Panc1 (cell line): ENCODE data around the gene AP5Z1. TPM values are rescaled to one million over a fixed set of nuclear protein-coding genes. Genes with fewer than 3 reads are reported as not detected.

ENCODE experiments used
- ATAC-seq: fragments of 200-7000 bp; cut with Tn5 transposase; 2 replicates; pipeline ENCODE4 v1.9.1; 2020; ENCODE audit warnings: mild to moderate bottlenecking, moderate library complexity
- BruUV-seq: library from RNA; stranded (reverse); fragments of 400-500 nt; replicated peaks from 2 replicates; lab custom pipeline; 2021; lab: Mats Ljungman, UMichigan
- CTCF ChIA-PET: fragments of 300-600 bp; sonication (Branson Sonifier 250); formaldehyde crosslinking; loops from one replicate; lab custom pipeline; 2022; ENCODE audit warnings: antibody characterized with exemption; lab: Charles Lee
- POLR2A ChIA-PET: fragments of 300-600 bp; sonication (Branson Sonifier 250); formaldehyde crosslinking; loops from one replicate; lab custom pipeline; 2022; ENCODE audit warnings: antibody characterized with exemption; lab: Charles Lee
- DNase-seq: peaks from one replicate; pipeline ENCODE4 v3.0.0-alpha.2; 2010; ENCODE audit warnings: low read depth, low spot score
- H3K27ac ChIP-seq: 2 replicates; pipeline ENCODE4 v1.5.1; 2011; ENCODE audit warnings: mild to moderate bottlenecking, low read length, inconsistent platforms
- H3K27me3 ChIP-seq: fragments of 200-500 bp; sonication (Bioruptor generic); 2 replicates; pipeline ENCODE4 v1.6.0; 2014; ENCODE audit warnings: low read length, inconsistent platforms; ENCODE audit not compliant: control insufficient read depth, insufficient read depth
- H3K36me3 ChIP-seq: fragments of 200-500 bp; sonication (Bioruptor generic); 2 replicates; pipeline ENCODE4 v1.5.1; 2014; ENCODE audit warnings: inconsistent platforms, mild to moderate bottlenecking, low read length, moderate library complexity; ENCODE audit not compliant: control insufficient read depth, insufficient read depth
- H3K4me1 ChIP-seq: 2 replicates; pipeline ENCODE4 v1.5.1; 2011; ENCODE audit warnings: inconsistent platforms, mild to moderate bottlenecking, low read length, moderate library complexity; ENCODE audit not compliant: control insufficient read depth, insufficient read depth
- H3K4me3 ChIP-seq, 2 experiments: 2 replicates each; pipeline ENCODE4 v1.5.1; 2011 to 2012; ENCODE audit warnings: low read depth in 2 of 2, low read length in 2 of 2, mild to moderate bottlenecking in 2 of 2, inconsistent platforms in 1 of 2, moderate library complexity in 1 of 2
- H3K9me3 ChIP-seq: fragments of 200-500 bp; sonication (Bioruptor generic); 2 replicates; pipeline ENCODE4 v1.5.1; 2014; ENCODE audit warnings: low read depth, mild to moderate bottlenecking, inconsistent platforms, low read length, moderate library complexity; ENCODE audit not compliant: control insufficient read depth, insufficient read depth
- POLR2AphosphoS5 ChIP-seq: IDR thresholded peaks from 2 replicates; pipeline ENCODE4 v1.6.1; 2012; ENCODE audit warnings: mild to moderate bottlenecking, low read depth, low read length, moderate library complexity
- SIN3A ChIP-seq: IDR thresholded peaks from 2 replicates; pipeline ENCODE4 v1.6.1; 2012; ENCODE audit warnings: low read depth, mild to moderate bottlenecking, low read length, moderate library complexity, borderline replicate concordance; ENCODE audit not compliant: insufficient read depth
- TCF7L2 ChIP-seq: IDR thresholded peaks from 2 replicates; pipeline ENCODE4 v1.6.1; 2011; ENCODE audit warnings: mild to moderate bottlenecking, low read depth, low read length, inconsistent platforms
- in situ Hi-C: cut with HindIII; loops from 2 replicates; pipeline ENCODE4 v1.10.0; 2016; ENCODE audit warnings: low sequenced_read_pairs, low pct_unique_long_range_greater_than_20kb
- intact Hi-C: fragments of 100-400 bp; cut with micrococcal nuclease; formaldehyde crosslinking; loops from one replicate; pipeline ENCODE4 v1.10.0; 2022; ENCODE audit not compliant: unreplicated experiment
- total RNA-seq: library from RNA; stranded (reverse); gene quantifications from one replicate; pipeline ENCODE4 v1.2.1, GENCODE V29; 2021; ENCODE audit not compliant: unreplicated experiment
- TF ChIP-seq, protein P1 (sequence below): fragments of 450-650 bp; IDR thresholded peaks from 2 replicates; pipeline ENCODE4 v1.5.1; 2017; ENCODE audit warnings: mild to moderate bottlenecking
- TF ChIP-seq, protein P2 (sequence below), 2 experiments: IDR thresholded peaks; 2 replicates each; pipeline ENCODE4 v1.6.1; 2011 to 2012; ENCODE audit warnings: low read depth in 2 of 2, control low read depth in 1 of 2, low read length in 1 of 2, mild to moderate bottlenecking in 1 of 2, moderate library complexity in 1 of 2; ENCODE audit not compliant: insufficient read depth in 1 of 2

The AP5Z1 gene
- total RNA-seq, 1 experiment from 2014 or later: 100.0 TPM

DNA sequence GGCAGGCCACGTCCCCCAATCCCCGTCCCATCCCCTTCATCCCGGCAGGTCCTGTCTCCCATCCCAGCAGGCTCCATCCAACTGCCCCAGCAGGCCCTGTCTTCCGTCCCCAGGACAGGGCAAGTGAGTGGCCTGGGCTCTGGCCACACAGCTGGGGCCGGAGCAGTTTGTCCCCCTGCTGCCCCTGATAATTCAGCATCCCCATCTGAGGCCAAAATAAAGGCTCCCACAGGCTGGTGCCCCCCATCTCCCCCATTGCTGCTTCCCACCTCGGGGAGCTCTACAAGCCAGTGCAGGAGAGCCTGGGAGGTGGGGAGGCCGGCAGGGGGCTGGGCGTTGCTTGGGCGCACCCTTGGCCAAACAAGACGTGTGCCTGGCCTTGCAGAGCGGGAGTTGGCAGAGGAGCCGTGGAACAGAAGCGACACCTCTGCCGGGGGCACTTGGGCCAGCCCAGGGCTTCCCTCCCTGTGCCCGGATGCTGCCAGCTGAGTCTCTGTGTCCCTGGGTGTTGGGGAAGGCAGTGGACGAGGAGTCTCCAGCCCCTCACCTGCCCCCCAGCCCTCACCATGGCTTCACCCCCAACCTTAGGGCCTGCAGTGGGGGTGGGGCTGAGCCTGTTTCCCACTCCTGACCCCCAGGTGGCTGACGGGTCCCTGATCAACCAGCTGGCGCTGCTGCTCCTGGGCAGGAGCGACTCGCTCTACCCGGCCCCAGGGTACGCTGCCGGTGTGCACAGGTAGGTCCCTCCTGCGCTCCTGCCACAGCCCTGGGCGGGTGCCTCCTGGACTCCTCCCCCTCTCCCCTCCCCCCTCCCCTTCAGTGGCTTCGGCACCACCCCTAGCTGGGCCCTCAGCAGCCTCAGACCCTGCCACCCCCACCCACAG lies 14.0 kb downstream of the AP5Z1 start:
- ChIA-PET POLR2A (no interaction called here), CTCF (interaction anchor here (0.7 kb wide), 1 partner anchor 10 kb away, joined by 3 read pairs; no protein-coding TSS in a partner anchor)
- no peaks in the 10 kb centered on the region; the same call in 1 of the 2 replicates for H3K36me3 ChIP-seq
- H3K27ac ChIP-seq: no peak overlapping the region
- no peak for TF ChIP-seq TCF7L2
- no peak for TF ChIP-seq POLR2AphosphoS5
- TF ChIP-seq, protein P1, sequence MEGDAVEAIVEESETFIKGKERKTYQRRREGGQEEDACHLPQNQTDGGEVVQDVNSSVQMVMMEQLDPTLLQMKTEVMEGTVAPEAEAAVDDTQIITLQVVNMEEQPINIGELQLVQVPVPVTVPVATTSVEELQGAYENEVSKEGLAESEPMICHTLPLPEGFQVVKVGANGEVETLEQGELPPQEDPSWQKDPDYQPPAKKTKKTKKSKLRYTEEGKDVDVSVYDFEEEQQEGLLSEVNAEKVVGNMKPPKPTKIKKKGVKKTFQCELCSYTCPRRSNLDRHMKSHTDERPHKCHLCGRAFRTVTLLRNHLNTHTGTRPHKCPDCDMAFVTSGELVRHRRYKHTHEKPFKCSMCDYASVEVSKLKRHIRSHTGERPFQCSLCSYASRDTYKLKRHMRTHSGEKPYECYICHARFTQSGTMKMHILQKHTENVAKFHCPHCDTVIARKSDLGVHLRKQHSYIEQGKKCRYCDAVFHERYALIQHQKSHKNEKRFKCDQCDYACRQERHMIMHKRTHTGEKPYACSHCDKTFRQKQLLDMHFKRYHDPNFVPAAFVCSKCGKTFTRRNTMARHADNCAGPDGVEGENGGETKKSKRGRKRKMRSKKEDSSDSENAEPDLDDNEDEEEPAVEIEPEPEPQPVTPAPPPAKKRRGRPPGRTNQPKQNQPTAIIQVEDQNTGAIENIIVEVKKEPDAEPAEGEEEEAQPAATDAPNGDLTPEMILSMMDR: no peak
- TF ChIP-seq, protein P2, sequence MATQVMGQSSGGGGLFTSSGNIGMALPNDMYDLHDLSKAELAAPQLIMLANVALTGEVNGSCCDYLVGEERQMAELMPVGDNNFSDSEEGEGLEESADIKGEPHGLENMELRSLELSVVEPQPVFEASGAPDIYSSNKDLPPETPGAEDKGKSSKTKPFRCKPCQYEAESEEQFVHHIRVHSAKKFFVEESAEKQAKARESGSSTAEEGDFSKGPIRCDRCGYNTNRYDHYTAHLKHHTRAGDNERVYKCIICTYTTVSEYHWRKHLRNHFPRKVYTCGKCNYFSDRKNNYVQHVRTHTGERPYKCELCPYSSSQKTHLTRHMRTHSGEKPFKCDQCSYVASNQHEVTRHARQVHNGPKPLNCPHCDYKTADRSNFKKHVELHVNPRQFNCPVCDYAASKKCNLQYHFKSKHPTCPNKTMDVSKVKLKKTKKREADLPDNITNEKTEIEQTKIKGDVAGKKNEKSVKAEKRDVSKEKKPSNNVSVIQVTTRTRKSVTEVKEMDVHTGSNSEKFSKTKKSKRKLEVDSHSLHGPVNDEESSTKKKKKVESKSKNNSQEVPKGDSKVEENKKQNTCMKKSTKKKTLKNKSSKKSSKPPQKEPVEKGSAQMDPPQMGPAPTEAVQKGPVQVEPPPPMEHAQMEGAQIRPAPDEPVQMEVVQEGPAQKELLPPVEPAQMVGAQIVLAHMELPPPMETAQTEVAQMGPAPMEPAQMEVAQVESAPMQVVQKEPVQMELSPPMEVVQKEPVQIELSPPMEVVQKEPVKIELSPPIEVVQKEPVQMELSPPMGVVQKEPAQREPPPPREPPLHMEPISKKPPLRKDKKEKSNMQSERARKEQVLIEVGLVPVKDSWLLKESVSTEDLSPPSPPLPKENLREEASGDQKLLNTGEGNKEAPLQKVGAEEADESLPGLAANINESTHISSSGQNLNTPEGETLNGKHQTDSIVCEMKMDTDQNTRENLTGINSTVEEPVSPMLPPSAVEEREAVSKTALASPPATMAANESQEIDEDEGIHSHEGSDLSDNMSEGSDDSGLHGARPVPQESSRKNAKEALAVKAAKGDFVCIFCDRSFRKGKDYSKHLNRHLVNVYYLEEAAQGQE (IDR thresholded peaks at IDR 0.05; ENCODE audit: insufficient read depth in 1 of 2, low read depth in 2 of 2, low read length in 1 of 2): no peak
- no peak for TF ChIP-seq SIN3A
- DNase-seq (no peak), ATAC-seq (no peak)
- no peaks in the 10 kb centered on the region for H3K9me3 ChIP-seq
- no peaks in the 10 kb centered on the region for H3K4me1 ChIP-seq
- intact Hi-C loops: no loop called here
- H3K27me3 ChIP-seq: no peaks in the 10 kb centered on the region
- in situ Hi-C loops: no loop called here
- no peak overlapping the region for H3K4me3 ChIP-seq
- BruUV-seq: no TSS peak

DNA sequence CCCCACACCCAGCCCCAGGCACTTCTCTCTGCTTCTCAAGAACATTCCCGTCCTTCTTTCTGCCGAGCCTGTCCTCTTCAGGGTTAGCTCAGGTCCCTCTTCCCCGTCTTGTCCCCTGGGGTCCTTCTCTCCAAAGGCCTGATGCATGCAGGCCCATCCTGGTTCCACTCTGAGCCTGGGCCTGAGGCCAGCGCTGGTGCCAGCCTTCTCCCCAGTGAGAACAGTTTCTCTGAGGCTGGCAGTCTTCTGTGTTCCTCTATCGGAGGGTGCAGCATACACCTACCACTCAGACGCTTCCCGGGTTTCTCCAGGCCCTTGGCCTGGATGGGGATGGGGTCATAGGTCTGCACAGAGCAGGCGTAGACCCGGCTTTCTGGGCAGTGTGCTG lies 14.6 kb downstream of the AP5Z1 start:
- ATAC-seq (no peak), DNase-seq (no peak)
- H3K4me1 ChIP-seq: no peaks in the 10 kb centered on the region
- ChIA-PET POLR2A (no interaction called here), CTCF (no interaction called here)
- no peaks in the 10 kb centered on the region for H3K27me3 ChIP-seq
- BruUV-seq: no TSS peak
- intact Hi-C loops (no loop called here), in situ Hi-C loops (no loop called here)
- no peaks in the 10 kb centered on the region for H3K9me3 ChIP-seq
- no peaks in the 10 kb centered on the region; the same call in 1 of the 2 replicates for H3K36me3 ChIP-seq
- H3K27ac ChIP-seq: no peak overlapping the region
- TF ChIP-seq, protein P1: no peak
- TF ChIP-seq TCF7L2 (no peak), POLR2AphosphoS5 (no peak), SIN3A (no peak)
- TF ChIP-seq, protein P2 (IDR thresholded peaks at IDR 0.05; ENCODE audit: insufficient read depth in 1 of 2, low read depth in 2 of 2, low read length in 1 of 2): no peak
- H3K4me3 ChIP-seq: no peak overlapping the region
